KMS-11 (cell line): ENCODE data around the gene PDE8A.

ENCODE experiments used
- H2AFZ ChIP-seq: fragments of 200-600 bp; sonication (generic); 2 replicates; pipeline ENCODE4 v1.6.1; 2016; ENCODE audit warnings: antibody characterized with exemption, mixed run types, low read depth
- H3K27ac ChIP-seq: fragments of 200-600 bp; sonication (generic); 2 replicates; pipeline ENCODE4 v1.6.1; 2016; ENCODE audit warnings: mild to moderate bottlenecking, mixed run types
- H3K27me3 ChIP-seq: fragments of 200-600 bp; sonication (generic); 2 replicates; pipeline ENCODE4 v1.6.1; 2017; ENCODE audit warnings: mild to moderate bottlenecking, low read depth, mixed run types, moderate library complexity; ENCODE audit not compliant: insufficient read depth
- H3K36me3 ChIP-seq: fragments of 200-600 bp; sonication (generic); 2 replicates; pipeline ENCODE4 v1.6.1; 2017; ENCODE audit warnings: mild to moderate bottlenecking, mixed run types; ENCODE audit not compliant: insufficient read depth
- H3K4me1 ChIP-seq: fragments of 200-600 bp; sonication (generic); 2 replicates; pipeline ENCODE4 v1.6.1; 2016; ENCODE audit warnings: mild to moderate bottlenecking, low read depth, mixed run types; ENCODE audit not compliant: poor library complexity, severe bottlenecking
- H3K4me2 ChIP-seq: fragments of 200-600 bp; sonication (generic); 2 replicates; pipeline ENCODE4 v1.7.0; 2016; ENCODE audit warnings: mild to moderate bottlenecking, mixed run types
- H3K4me3 ChIP-seq: fragments of 200-600 bp; sonication (generic); IDR thresholded peaks from 2 replicates; pipeline ENCODE4 v1.6.1; 2017; ENCODE audit warnings: low read depth, low read length, mixed read lengths; ENCODE audit not compliant: insufficient read depth
- H3K79me2 ChIP-seq: fragments of 200-600 bp; sonication (generic); 2 replicates; pipeline ENCODE4 v1.6.1; 2016; ENCODE audit warnings: low read depth, mixed run types; ENCODE audit not compliant: insufficient read depth
- H3K9ac ChIP-seq: fragments of 200-600 bp; sonication (generic); 2 replicates; pipeline ENCODE4 v1.6.1; 2016; ENCODE audit warnings: mild to moderate bottlenecking, mixed run types
- H4K20me1 ChIP-seq: fragments of 200-600 bp; sonication (generic); 2 replicates; pipeline ENCODE4 v1.6.1; 2016; ENCODE audit warnings: mild to moderate bottlenecking, mixed run types; ENCODE audit not compliant: insufficient read depth
- CTCF ChIP-seq: fragments of 200-600 bp; sonication (generic); conservative IDR thresholded peaks from 2 replicates; pipeline ENCODE4 v1.6.1; 2017; ENCODE audit warnings: low read depth, mild to moderate bottlenecking, antibody characterized with exemption, low read length, moderate library complexity, mixed read lengths

Gene PDE8A

DNA sequence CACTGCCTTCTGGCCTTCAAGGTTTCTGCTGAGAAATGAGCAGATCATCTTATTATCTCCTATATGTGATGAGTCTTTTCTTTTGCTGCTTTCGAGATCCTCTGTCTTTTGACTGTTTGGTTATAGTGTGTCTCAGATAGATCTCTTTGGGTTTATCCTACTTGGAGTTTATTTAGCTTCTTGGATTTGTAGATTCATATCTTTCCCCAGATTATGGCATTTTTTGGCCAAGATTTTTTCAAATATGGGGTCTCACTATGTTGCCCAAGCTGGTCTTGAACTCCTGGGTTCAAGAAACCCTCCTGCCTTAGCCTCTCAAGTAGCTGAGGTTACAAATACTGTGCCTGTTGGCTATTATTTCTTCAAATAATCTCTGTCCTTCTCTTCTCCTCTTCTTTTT is 150.3 kb downstream of the PDE8A start:
- Histone ChIP-seq H4K20me1 (no peaks in the 10 kb centered on the region), H3K27ac (no peak overlapping the region), H3K4me2 (no peak overlapping the region), H3K27me3 (no peaks in the 10 kb centered on the region), H3K36me3 (no peaks in the 10 kb centered on the region), H3K79me2 (no peaks in the 10 kb centered on the region), H3K4me3 (no peak overlapping the region), H3K9ac (no peak overlapping the region), H2AFZ (no peak overlapping the region), H3K4me1 (no peaks in the 10 kb centered on the region)
- TF ChIP-seq CTCF = no peak

DNA sequence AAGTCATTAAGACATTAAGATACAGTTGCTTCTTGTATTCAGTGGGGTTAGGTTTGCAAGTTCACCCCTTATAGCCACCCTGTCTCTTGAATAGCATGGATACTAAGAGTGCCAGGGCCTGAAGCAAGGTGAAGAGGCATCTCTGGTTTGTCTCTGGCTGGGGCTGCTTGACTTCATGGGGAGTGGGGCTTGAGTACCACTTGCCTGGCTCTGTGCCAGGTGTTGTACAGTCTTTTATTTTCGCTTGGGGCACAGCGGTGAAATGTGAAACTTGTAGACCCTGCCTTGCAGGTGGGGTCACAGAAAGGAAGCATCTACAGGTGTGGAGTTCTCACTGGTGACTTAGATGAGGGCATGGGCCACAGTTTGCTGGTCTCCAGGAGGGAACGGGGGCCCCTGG is 152.1 kb downstream of the PDE8A start:
- no peaks in the 10 kb centered on the region for H3K27me3 ChIP-seq
- H3K36me3 ChIP-seq = no peaks in the 10 kb centered on the region
- no peaks in the 10 kb centered on the region for H4K20me1 ChIP-seq
- no peak for TF ChIP-seq CTCF
- H3K4me3 ChIP-seq = no peak overlapping the region
- H3K4me2 ChIP-seq = no peak overlapping the region
- H3K27ac ChIP-seq = no peak overlapping the region
- no peaks in the 10 kb centered on the region for H3K79me2 ChIP-seq
- no peaks in the 10 kb centered on the region for H3K4me1 ChIP-seq
- no peak overlapping the region for H3K9ac ChIP-seq
- no peak overlapping the region for H2AFZ ChIP-seq

DNA sequence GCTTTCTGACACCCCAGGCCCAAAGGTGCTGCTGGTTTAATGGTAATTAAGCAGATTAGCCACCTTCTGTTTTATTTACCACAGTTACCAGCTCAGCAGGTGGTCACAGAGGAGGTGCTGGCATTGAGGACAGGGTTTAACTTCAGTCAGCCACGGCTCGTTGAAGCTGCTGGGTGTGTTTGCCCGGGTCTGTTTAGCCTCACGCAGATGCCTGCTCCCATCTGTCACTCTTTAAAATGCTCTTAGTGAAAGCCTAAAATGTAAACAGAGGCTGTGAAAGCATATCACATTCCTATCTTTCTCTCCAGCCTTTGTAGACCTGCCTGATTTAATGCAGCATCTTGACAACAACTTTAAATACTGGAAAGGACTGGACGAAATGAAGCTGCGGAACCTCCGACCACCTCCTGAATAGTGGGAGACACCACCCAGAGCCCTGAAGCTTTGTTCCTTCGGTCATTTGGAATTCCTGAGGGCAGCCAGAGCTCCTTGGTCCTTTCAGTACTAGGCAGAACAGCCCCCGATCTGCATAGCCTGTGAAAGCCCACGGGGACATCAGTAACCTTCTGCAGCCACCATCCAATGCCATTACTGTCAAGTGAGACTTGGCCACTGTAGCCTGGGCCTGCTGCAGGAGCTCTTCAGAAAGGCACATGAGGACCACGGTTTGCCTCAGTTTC is 156.0 kb downstream of the PDE8A start:
- Histone ChIP-seq H4K20me1 (no peaks in the 10 kb centered on the region), H3K4me3 (no peak overlapping the region), H3K4me1 (no peaks in the 10 kb centered on the region), H3K27me3 (no peaks in the 10 kb centered on the region), H3K9ac (no peak overlapping the region), H3K4me2 (no peak overlapping the region), H2AFZ (no peak overlapping the region), H3K36me3 (no peaks in the 10 kb centered on the region), H3K79me2 (no peaks in the 10 kb centered on the region), H3K27ac (no peak overlapping the region)
- no peak for TF ChIP-seq CTCF

DNA sequence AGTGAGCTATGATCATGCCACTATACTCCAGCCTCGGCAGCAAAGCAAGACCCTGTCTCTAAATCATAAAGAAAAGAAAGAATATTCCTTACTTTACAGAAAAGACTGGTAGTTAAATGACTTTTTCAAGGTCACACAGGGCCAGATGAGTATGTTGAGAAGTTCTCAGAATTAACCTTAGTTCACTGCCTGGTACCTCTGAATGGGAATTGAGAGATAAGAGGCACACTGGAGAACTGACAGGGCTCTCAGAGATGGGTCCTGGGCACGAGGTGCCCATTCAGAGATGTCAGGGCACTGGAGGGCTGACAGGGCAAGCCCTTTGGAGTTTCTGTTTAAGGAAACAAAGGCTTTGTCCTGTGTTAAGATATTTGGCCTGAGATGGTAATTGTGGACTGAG is 157.7 kb downstream of the PDE8A start:
- Histone ChIP-seq H2AFZ (no peak overlapping the region), H3K27me3 (no peaks in the 10 kb centered on the region), H3K4me1 (no peaks in the 10 kb centered on the region), H3K36me3 (no peaks in the 10 kb centered on the region), H3K4me3 (no peak overlapping the region), H3K27ac (no peak overlapping the region), H3K9ac (no peak overlapping the region), H3K4me2 (no peak overlapping the region), H4K20me1 (no peaks in the 10 kb centered on the region), H3K79me2 (no peaks in the 10 kb centered on the region)
- TF ChIP-seq CTCF = no peak
